Adrenal gland (tissue), 12 donors: Measurements from ENCODE around the gene LPP. TPM values are rescaled to one million over a fixed set of nuclear protein-coding genes. Genes with fewer than 3 reads are reported as not detected.

ENCODE experiments used
- DNase-seq, 7 donors: peaks; one replicate each; pipeline ENCODE4 v3.0.0-alpha.2; 2019 to 2020
- H3K27ac ChIP-seq, 5 donors: fragments of 200-600 bp; sonication (generic) in 4 of 5; 1 replicate in 3 of 5; 2 replicates in 2 of 5; pipeline versions ENCODE4 v1.5.1 to v1.8.0; 2016 to 2020; ENCODE audit warnings: mild to moderate bottlenecking in 1 of 5
- H3K27me3 ChIP-seq: fragments of 200-600 bp; 2 replicates; pipeline ENCODE4 v1.8.0; 2021
- H3K36me3 ChIP-seq, 2 donors: fragments of 200-600 bp; replicated peaks in 1 of 2; 1 replicate in 1 of 2; 2 replicates in 1 of 2; pipeline versions ENCODE4 v1.5.1 to v1.8.0; 2018 to 2022
- H3K4me1 ChIP-seq, 2 donors: fragments of 200-600 bp; replicated peaks in 1 of 2; 1 replicate in 1 of 2; 2 replicates in 1 of 2; pipeline versions ENCODE4 v1.5.1 to v1.8.0; 2018 to 2021
- H3K4me3 ChIP-seq, 4 donors: fragments of 200-600 bp; sonication (generic) in 3 of 4; one replicate each; pipeline ENCODE4 v1.5.1; 2016 to 2018
- H3K9me3 ChIP-seq, 3 donors: fragments of 200-600 bp; sonication (generic) in 1 of 3; replicated peaks in 1 of 3; 1 replicate in 2 of 3; 2 replicates in 1 of 3; pipeline versions ENCODE4 v1.5.1 to v1.8.0; 2016 to 2021
- CTCF ChIP-seq, 6 experiments: fragments of 450-650 bp in 4 of 6; fragments of 200-600 bp in 2 of 6; sonication (generic) in 1 of 6; IDR thresholded peaks; 1 replicate in 5 of 6; 2 replicates in 1 of 6; pipeline versions ENCODE4 v1.5.1 to v1.8.0; 2016 to 2021; ENCODE audit warnings: antibody characterized with exemption in 6 of 6, mild to moderate bottlenecking in 2 of 6, moderate library complexity in 1 of 6
- POLR2A ChIP-seq, 2 donors: fragments of 450-650 bp; IDR thresholded peaks; one replicate each; pipeline ENCODE4 v1.6.1; 2017; ENCODE audit warnings: antibody characterized with exemption in 2 of 2, mild to moderate bottlenecking in 2 of 2, moderate library complexity in 1 of 2
- WGBS, 4 donors: extraction: QIAGEN DNeasy Blood & Tissue Kit in 2 of 4; methylation state at CpG; one replicate each; pipeline versions ENCODE4 v1.1.5 to v1.1.7; 2013 to 2017; 5-methylcytosine and 5-hydroxymethylcytosine counted together
- intact Hi-C, 2 donors: fragments of 100-400 bp; cut with DNase I; formaldehyde crosslinking; loops; one replicate each; pipeline versions ENCODE4 v1.14.1 to v1.15.0; 2022 to 2023
- polyA plus RNA-seq, 3 donors: library from polyadenylated mRNA; stranded (reverse); fragments of 200-250 nt in 2 of 3; fragments of 350-450 nt in 1 of 3; fragmentation: Illumina TruSeq in 1 of 3; extraction: RNeasy Lipid Tissue Mini Kit (QIAGEN cat#74804) in 1 of 3; gene quantifications; one replicate each; pipeline ENCODE4 v1.2.3, GENCODE V29; 2013 to 2014
- total RNA-seq, 9 donors: library from RNA; depleted of rRNA in 4 of 9; stranded (reverse); fragments of >200 nt in 4 of 9; fragments of 120-200 nt in 1 of 9; fragmentation: NEBNext Ultra II Directional in 1 of 9; extraction: Animal tissue kit (Norgen Biotek cat#: 25700) in 1 of 9; gene quantifications; one replicate each; pipeline versions ENCODE4 v1.1.0 to v1.2.4, GENCODE V29; 2013 to 2023
- donor health status: healthy with polysubstance abuse.
- donor health status: Bipolar disorder and iron deficiency.
- donor health status: DM: yes; HTN: yes; CAD: no.
- donor health status: DM: no; HTN: no; CAD: no.
- donor health status: DM: no; HTN: no; CAD: no.
- donor health status: DM: yes; HTN: yes; CAD: no.

LPP gene
- total and polyA plus RNA-seq, 12 donors: 7.0 to 170 (median 101) TPM

DNA sequence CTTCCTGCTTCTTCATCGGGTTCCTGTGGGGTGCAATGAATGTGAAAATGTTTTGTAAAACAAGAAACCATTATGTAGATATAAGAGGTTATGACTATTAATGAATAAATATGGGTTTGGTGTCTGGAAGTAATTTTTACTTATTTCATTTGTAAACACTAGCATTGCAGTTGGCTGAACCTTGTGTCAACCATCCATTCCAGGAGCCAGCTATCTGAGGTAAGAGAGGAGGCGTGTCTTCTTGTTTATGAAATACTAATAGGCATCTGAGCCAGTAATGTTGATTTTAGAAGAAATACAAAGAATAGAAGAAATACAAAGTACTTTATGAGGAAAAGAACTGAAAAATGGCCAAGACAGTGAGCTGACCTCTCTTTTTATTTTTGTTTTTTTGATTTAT is 187.5 kb downstream of the LPP start:
- no peak for DNase-seq
- Histone ChIP-seq H3K36me3 (no peaks in the 10 kb centered on the region), H3K4me1 (peaks cover 5 to 29% of the 10 kb centered on the region in 2 donors), H3K27ac (no peak overlapping the region), H3K27me3 (no peaks in the 10 kb centered on the region), H3K9me3 (no peaks in the 10 kb centered on the region), H3K4me3 (no peak overlapping the region)
- intact Hi-C loops: no loop called here
- TF ChIP-seq CTCF (IDR thresholded peaks at IDR 0.05): no peak
- WGBS, 4 donors: 85 to 89% (median 86%) methylated on average over 2 of the region's 2 CpGs

GRCh38 chr3:188342991-188343732 is 189.2 kb downstream of the LPP start:
- H3K4me3 ChIP-seq: no peak overlapping the region
- no peaks in the 10 kb centered on the region for H3K36me3 ChIP-seq
- H3K4me1 ChIP-seq: peaks cover 6 to 30% of the 10 kb centered on the region in 2 donors
- H3K27me3 ChIP-seq: no peaks in the 10 kb centered on the region
- whole genome bisulfite sequencing, 4 donors: 91 to 95% (median 93%) methylated on average over 9 of the region's 9 CpGs
- H3K27ac ChIP-seq: no peak overlapping the region
- no peaks in the 10 kb centered on the region for H3K9me3 ChIP-seq
- intact Hi-C loops: no loop called here
- DNase-seq: no peak
- TF ChIP-seq CTCF (IDR thresholded peaks at IDR 0.05) (no peak), POLR2A (IDR thresholded peaks at IDR 0.05) (no peak)

- TF ChIP-seq CTCF (IDR thresholded peaks at IDR 0.05): no peak
- TF ChIP-seq POLR2A (IDR thresholded peaks at IDR 0.05): no peak
- intact Hi-C loops: no loop called here
- Histone ChIP-seq H3K27ac (peak overlapping the region in 1 of 5 donors; percentile 10), H3K4me3 (no peak overlapping the region), H3K9me3 (no peaks in the 10 kb centered on the region), H3K4me1 (peaks cover 13 to 34% of the 10 kb centered on the region in 2 donors), H3K27me3 (no peaks in the 10 kb centered on the region), H3K36me3 (no peaks in the 10 kb centered on the region)
- WGBS, 4 donors: 67 to 76% (median 72%) methylated on average over 5 of the region's 5 CpGs
- no peak for DNase-seq
These were observed 189.9 kb downstream of the LPP start for GRCh38 chr3:188343894-188344293.

GRCh38 chr3:188345223-188345622 is 191.3 kb downstream of the LPP start:
- TF ChIP-seq POLR2A (IDR thresholded peaks at IDR 0.05): no peak
- TF ChIP-seq CTCF (IDR thresholded peaks at IDR 0.05): no peak
- intact Hi-C loops: no loop called here
- H3K4me1 ChIP-seq: peaks cover 14 to 40% of the 10 kb centered on the region in 2 donors

More at GRCh38 chr3:188345223-188345622, 191.3 kb downstream of the LPP start:
- no peaks in the 10 kb centered on the region for H3K36me3 ChIP-seq
- no peak for DNase-seq
- no peak overlapping the region for H3K4me3 ChIP-seq
- H3K27me3 ChIP-seq: no peaks in the 10 kb centered on the region
- H3K27ac ChIP-seq: peak overlapping the region in 1 of 5 donors; percentile 5
- no peaks in the 10 kb centered on the region for H3K9me3 ChIP-seq
- 71 to 79% (median 75%) methylated on average over 5 of the region's 5 CpGs for WGBS, 4 donors
